H54 (cell line): ENCODE data around the gene ABCC8.
"Not testable (repeated sequence)": the region's sequence is repeated elsewhere in the genome, so short reads cannot be mapped to it uniquely, and the experiment has no call there.

Source experiments
- DNase-seq: peaks from one replicate; pipeline ENCODE4 v3.0.0; 2011; ENCODE audit warnings: low spot score, mixed read lengths; ENCODE audit not compliant: insufficient read length
- FAIRE-seq: peaks from 3 replicates; lab custom pipeline; 2011; peaks lifted over from hg19 to GRCh38; lab: Jason Lieb, UNC
- POLR2A ChIP-seq: IDR thresholded peaks from 2 replicates; pipeline ENCODE4 v1.6.1; 2011; ENCODE audit warnings: low read depth, mild to moderate bottlenecking, low read length

The ABCC8 gene

DNA sequence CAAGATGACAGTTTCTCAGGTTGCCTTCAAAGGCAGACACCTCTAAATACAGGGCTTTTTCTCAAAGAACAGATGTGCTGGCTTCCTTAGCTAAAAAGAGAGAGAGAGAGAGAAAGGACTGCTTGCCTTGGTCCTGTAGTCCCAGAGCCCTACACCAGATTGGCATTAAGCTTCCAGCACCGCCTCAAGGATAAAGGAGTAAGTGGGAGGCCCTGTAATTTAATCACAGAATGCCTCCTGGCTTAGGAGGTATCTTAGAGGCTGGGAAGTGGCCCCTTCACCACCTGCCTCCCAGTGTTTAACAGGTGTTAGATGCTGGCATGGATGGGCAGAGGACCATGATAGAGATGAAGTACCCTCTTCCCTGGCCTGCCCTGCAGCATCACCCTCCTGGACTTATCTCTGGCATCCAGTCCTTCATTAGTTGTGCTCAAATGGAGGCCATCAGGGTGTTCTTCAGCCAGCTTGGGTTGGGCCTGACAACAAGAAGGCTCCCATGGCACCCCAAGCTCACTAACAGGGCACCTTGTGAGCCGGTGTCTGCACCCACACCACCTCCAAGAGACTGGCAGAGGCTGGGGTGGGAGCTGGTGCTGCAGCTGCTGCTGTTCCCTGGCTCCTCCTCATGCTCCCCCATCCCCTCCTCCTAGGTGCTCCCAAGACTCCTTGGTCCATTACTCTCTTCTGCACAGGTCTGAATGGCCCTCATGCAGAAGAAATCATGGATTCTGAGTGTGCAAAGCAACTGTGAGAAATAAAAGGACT lies 32.5 kb downstream of the ABCC8 start:
- FAIRE-seq (no peak), DNase-seq (no peak)

DNA sequence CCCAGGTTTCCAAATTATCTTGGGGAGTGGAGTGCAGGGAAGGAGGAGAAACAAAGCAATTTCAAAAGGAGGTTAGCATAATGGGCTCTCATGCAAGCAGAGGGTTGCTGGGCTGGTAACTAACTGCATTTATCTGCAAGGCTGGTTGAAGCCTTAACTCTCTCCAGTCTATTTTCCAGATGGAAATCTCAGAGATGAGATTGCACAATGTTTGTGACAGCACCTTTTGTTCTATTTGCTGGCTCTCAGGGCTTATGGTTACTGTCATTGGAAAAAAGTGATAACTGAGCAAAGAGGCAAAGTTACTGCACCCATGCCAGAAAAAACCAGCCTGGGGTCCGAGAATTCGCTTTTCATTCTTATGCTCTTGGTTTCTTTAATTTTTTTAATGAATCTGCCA lies 33.2 kb downstream of the ABCC8 start:
- TF ChIP-seq POLR2A: no peak

More for the DNA sequence above, 32.5 kb downstream of the ABCC8 start:
- TF ChIP-seq POLR2A: no peak

DNA sequence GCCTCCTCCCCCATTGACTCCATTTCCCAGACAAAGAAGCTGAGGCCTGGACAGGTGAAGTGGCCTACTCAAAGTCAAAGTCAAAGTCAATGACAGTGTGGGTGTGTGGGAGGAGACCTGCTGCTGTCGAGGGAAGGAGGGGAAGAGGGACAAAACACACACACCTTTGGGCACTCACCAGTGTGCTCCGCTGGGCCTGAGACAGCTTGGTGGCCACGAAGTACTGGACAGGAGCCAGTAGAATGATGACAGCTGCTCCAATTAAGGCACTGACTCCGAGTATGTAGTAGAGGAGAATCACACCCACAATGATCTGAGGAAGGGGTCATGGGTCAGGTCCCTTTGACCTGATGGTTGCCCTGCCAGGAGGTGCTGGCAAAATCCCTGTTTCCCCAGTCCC lies 33.6 kb downstream of the ABCC8 start:
- no peak for TF ChIP-seq POLR2A
- FAIRE-seq: no peak
- no peak for DNase-seq

More for the DNA sequence above, 33.2 kb downstream of the ABCC8 start:
- no peak for FAIRE-seq
- no peak for DNase-seq

DNA sequence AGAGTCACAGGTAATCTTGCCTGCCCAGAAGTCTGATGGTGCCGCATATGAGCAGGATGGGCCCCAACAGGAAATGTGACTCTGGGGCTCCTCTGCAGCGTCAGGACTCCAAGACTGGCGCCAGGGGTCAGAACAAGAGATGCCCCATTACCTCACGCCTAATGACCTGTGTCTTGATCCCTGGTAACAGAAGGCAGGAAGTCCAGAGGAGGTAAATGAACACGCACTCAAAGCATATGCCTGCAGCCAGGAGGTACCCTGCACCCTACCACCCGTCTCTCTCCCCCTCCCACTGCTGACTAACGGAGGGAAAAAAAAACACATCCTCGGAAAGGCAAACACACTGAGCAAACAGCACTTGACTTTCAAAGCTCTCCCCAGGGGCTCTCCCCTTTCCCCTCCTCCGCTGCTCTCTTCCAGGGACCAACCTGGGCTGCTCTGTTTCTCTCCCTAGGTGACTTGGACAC lies 37.3 kb downstream of the ABCC8 start:
- TF ChIP-seq POLR2A: no peak
- DNase-seq (no peak), FAIRE-seq (no peak)

DNA sequence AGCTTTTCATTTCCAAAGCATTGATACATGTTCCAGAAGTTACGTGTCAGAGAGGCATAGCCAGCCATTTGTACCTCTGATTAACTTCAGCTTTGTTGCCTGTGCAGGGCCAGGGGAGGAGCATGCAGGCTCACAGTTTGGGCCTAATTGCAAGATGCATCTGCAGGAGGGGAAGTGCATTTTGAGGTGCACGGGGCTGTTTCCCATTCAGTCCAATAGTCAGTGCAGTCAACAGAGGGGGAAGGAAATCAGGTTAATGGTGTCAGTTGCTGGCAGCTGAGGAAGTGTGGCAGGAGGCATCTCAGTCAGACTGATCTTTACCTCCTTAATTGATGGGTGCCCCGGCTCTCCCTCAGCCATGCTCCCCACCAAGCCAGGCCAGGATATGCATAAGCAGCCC lies 39.3 kb downstream of the ABCC8 start:
- no peak for DNase-seq
- no peak for FAIRE-seq
- TF ChIP-seq POLR2A: no peak

DNA sequence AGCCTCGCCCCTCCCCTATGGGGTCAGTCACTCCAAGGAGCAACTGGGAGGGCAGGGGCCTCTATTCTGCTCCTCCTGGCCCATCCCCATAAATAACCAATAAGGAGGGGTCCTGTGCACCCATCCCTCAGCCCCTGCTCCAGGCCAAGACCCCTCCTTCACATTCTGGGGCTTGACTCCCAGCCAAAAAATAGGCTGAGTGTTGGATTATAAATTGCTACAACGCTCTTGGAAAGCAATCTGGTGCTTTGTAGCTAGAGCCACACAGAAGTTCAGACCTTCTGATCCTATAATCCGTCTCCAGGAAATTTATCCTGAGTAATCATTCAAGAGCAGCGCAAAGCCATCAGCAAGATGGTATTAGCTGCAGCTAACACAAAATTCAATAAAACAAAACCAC lies 42.5 kb downstream of the ABCC8 start:
- TF ChIP-seq POLR2A: no peak
- no peak for DNase-seq
- FAIRE-seq: no peak

DNA sequence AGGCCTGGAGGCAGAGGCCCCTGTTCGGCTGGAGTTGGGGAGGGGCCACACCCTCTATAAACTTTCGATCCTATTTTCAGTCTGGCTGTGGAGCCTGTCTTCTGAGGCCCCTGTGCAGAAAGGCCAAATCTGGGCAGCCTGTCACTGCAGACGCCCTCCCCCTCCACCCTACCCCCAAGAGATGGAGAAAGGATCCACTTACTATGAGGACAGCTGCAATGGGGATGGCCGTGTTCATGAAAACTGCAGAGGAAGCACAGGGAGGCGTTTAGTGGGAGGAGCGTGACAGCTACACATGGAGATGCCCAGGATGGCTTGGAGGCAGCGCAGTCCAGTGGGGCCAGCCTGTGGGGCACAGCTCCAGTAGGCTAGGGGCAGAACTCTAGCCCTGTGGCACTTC lies 44.6 kb downstream of the ABCC8 start:
- no peak for TF ChIP-seq POLR2A
- DNase-seq (no peak), FAIRE-seq (no peak)

DNA sequence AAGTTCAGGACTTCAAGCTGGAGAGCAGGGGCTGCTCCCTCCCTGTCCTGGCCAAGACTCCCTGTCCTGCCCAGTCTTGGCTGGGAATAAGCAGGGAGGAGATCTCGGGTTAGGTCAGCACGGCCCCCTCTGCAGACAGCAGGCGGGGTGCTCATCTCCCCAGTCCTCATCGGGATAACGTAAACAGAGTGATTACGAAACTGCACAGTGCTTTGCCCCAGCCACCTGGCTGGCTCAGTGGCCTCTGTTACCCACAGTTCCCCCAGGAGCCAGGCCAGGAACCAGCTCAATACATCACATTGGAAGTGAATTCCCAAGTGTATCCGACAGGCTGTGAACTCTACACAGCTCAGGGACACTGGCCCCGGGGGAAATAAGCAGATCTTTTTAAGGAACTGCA lies 45.5 kb downstream of the ABCC8 start:
- TF ChIP-seq POLR2A: no peak
- no peak for FAIRE-seq
- no peak for DNase-seq

DNA sequence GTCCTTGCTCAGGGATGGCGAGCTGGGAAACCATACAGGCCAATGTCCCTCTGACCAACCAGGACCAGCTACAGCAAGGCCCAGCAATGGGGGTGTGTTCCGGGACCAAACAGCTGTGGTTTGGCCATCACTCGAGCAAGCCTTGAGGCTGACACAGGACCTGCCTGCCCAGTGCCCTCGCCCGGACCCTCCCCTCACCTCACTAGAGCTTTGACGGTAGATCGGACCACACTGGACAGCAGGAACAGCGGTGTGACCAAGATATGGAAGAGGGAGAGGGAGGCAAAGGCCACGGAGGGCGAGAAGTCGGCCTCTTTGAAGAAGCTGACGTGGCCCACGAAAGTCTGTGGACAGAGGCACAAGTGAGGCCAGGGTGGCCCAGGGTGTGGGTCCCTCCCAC lies 46.0 kb downstream of the ABCC8 start:
- FAIRE-seq: no peak

DNA sequence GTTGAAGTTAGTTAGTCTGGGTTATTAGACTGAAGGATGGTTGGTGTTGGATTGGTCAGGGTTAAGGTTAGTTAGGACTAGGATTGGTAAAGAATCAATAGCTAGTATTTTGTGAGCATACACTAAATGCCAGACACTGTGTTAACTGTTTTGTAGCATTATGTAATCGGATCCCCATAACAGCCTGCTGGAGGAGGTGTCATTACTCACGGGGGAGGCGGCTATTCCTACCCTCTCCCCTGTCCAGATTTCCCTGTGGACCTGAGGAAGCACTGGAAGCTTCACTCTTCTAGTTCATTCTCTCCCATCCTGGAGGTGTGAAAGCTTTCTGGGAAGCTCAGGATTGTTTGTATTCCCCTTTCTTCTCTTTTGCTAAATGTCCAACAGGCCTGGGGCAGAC lies 47.7 kb downstream of the ABCC8 start:
- TF ChIP-seq POLR2A: no peak

More for the DNA sequence above, 46.0 kb downstream of the ABCC8 start:
- no peak for TF ChIP-seq POLR2A
- DNase-seq: no peak

DNA sequence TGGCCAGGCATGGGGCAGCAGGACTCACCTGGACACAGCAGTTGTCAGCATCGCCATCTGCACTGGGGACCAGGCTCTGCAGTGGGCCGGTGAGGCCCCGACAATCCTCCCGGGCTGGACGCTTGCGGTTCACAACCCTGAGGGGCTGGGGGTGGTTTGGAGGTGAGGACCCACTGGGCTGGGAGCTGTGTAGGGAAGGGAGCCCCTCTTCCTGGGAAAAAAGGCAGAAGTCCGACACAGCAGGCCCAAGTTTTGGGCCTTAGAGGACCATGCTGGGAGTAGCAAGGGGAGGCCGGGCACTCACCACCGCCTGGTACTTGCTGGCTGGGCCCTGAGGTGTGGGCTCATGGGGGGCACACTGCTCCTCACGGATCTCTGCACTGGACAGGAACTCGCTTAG lies 48.4 kb downstream of the ABCC8 start:
- DNase-seq (no peak), FAIRE-seq (no peak)
- TF ChIP-seq POLR2A: no peak

More for the DNA sequence above, 47.7 kb downstream of the ABCC8 start:
- DNase-seq: no peak
- FAIRE-seq: no peak

DNA sequence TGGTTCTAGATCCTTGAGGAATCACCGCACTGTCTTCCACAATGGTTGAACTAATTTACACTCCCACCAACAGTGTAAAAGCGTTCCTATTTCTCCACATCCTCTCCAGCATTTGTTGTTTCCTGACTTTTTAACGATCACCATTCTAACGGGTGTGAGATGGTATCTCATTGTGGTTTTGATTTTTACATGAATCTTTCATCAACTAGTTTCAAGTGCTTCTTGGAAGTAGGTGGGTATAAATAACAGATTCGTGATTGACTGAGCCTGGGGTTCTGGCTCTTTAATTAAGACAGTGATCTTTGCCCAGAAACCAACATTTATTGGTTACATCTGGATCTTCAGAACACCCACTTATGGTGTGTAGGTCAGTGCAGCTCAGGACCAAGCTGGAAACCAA lies 50.4 kb downstream of the ABCC8 start:
- not testable (repeated sequence) for DNase-seq, FAIRE-seq

DNA sequence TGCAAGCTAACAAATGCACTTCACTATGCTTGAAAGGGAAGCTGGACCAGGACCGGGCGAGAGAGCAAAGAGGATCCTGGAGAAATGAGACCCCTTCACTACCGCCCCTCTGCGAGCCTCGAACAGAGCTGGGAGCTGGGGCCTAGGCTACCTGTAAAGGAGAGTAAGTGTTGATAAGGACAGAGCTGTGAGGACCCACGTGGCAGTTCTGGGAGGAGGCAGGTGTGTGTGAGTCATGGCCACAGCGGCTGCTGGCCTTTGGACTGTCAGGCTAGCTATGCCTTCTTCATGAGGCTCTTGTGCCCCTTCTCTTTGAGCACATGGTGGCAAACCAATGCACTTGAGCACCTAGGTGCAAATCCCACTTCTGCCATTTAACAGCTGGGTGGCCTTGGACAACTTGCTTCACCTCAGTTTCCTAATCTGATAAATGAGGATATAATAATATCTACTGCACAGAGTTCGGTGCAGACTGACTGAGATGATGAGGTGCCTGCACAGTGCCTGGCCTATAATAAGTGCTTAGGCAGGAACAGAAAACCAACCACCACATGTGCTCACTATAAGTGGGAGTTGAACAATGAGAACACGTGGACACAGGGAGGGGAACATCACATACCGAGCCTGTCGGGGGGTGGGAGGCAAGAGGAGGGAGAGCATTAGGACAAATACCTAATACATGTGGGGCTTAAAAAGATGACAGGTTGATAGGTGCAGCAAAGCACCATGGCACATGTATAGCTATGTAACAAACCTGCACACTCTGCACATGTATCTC lies 52.9 kb downstream of the ABCC8 start:
- DNase-seq (no peak), FAIRE-seq (no peak)
- TF ChIP-seq POLR2A: no peak

DNA sequence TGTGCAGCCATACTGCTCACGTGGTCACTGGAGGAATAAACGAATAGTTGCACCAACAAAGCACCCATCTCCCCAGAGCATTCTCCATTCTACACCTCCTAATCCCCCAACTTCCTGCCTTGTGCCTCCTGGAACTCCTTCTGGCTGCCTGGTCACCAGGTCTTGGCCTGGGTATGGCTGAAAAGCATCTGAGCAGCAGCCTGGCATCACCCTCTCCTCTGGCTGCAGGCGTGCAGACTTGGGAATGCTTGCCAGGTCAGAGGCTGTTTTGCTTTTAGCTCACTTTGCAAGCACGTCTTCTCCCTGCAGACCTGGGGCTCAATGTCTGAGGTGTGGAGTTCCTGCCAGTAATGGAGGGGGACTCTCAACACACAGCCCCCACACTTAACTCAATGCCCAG lies 54.9 kb downstream of the ABCC8 start:
- FAIRE-seq (no peak), DNase-seq (no peak)
- TF ChIP-seq POLR2A: no peak
